ENCODE results near the gene CCDC175. TPM values are rescaled to one million over a fixed set of nuclear protein-coding genes. Genes with fewer than 3 reads are reported as not detected.

CCDC175 gene
- total and polyA plus RNA-seq, 8 donors = not detected

DNA sequence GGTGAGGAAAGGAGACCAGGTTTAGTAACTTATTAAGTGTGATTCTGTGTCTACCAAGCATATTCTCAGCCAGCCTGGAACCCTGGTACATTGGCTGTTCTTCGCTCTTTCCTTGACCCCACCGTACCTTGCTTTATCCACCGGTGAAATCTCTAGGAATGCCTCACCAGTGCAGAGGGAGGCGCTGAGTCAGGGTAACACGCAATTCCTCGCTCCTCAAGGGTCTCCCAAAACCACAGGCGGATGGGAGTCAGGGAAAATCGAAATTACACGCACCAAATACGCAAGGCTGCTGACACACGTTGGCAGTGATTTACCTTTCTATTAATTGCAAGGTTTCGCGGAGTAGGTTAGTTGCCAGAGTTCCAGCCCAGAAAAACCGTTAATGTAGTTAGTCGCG, 93.2 kb downstream of the CCDC175 start:
- Histone ChIP-seq H3K9me3 (no peaks in the 10 kb centered on the region), H3K27me3 (no peaks in the 10 kb centered on the region), H3K4me1 (peaks cover 42 to 70% (median 56%) of the 10 kb centered on the region in 4 donors), H3K4me3 (peak overlapping the region; percentile 75 to 88 (median 85)), H3K27ac (peak overlapping the region; percentile 91 to 96 (median 94)), H3K36me3 (peaks cover 0 to 17% (median 7%) of the 10 kb centered on the region in 4 donors)
- intact Hi-C loops (cut with DNase I; ENCODE audit: low total_unique reads) = no loop called here
- DNase-seq = no peak
- TF ChIP-seq POLR2AphosphoS5 (IDR thresholded peaks at IDR 0.05) (no peak), POLR2A (IDR thresholded peaks at IDR 0.05) (no peak), EP300 (IDR thresholded peaks at IDR 0.05) (no peak)
- TF ChIP-seq, protein P1, sequence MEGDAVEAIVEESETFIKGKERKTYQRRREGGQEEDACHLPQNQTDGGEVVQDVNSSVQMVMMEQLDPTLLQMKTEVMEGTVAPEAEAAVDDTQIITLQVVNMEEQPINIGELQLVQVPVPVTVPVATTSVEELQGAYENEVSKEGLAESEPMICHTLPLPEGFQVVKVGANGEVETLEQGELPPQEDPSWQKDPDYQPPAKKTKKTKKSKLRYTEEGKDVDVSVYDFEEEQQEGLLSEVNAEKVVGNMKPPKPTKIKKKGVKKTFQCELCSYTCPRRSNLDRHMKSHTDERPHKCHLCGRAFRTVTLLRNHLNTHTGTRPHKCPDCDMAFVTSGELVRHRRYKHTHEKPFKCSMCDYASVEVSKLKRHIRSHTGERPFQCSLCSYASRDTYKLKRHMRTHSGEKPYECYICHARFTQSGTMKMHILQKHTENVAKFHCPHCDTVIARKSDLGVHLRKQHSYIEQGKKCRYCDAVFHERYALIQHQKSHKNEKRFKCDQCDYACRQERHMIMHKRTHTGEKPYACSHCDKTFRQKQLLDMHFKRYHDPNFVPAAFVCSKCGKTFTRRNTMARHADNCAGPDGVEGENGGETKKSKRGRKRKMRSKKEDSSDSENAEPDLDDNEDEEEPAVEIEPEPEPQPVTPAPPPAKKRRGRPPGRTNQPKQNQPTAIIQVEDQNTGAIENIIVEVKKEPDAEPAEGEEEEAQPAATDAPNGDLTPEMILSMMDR (IDR thresholded peaks at IDR 0.05) = no peak
- WGBS, 5 donors = 1 to 4% (median 2%) methylated on average over 13 to 16 of the region's 16 CpGs

DNA sequence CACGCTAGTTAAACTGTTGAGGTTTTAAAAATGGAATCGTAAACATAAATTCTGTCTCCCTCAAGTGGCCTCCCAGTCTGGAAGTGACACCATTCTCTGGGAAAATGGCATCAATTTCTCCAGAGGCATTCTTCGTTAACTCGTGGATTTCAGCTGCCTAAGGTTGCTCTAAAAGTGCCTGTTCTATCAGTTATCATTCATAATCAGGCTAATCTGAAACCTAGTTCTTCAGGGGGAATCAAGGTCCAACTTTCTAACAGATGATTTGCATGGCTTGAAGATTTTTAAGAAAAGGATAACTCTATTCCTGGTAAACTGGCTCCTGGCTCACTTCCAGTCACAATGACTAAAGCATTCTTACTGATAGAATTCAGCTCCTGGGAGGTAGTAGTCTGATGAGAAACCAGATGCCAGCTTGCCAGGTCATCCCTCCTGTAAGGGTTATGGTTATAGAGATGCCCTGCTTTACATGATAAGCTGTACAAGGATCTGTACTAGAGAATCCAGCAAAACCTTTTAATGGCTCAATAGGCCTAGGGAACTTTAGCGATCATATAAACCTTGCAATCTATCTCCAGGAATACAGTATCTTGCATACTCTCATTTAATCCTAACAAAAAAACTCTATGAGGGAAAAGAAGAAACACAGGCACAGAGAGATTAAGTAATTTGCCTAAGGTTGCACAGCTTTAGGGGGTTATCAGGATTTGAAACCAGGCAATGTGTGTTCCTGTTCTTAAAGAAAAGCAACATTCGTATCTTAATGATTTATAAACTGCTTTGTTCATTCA, 93.9 kb downstream of the CCDC175 start:
- Histone ChIP-seq H3K9me3 (no peaks in the 10 kb centered on the region), H3K27me3 (no peaks in the 10 kb centered on the region), H3K4me1 (peaks cover 42 to 67% (median 55%) of the 10 kb centered on the region in 4 donors), H3K4me3 (peak overlapping the region; percentile 75 to 88 (median 85)), H3K36me3 (peaks cover 0 to 15% (median 10%) of the 10 kb centered on the region in 4 donors), H3K27ac (peak overlapping the region; percentile 21 to 95 (median 93))
- TF ChIP-seq, protein P1 (IDR thresholded peaks at IDR 0.05) = no peak
- TF ChIP-seq POLR2AphosphoS5 (IDR thresholded peaks at IDR 0.05) (no peak), POLR2A (IDR thresholded peaks at IDR 0.05) (no peak), EP300 (IDR thresholded peaks at IDR 0.05) (no peak)
- WGBS, 5 donors = 37 to 64% (median 58%) methylated on average over 6 of the region's 6 CpGs
- DNase-seq = peak in 1 of 2 donors; percentile 44
- intact Hi-C loops (cut with DNase I; ENCODE audit: low total_unique reads) = no loop called here

DNA sequence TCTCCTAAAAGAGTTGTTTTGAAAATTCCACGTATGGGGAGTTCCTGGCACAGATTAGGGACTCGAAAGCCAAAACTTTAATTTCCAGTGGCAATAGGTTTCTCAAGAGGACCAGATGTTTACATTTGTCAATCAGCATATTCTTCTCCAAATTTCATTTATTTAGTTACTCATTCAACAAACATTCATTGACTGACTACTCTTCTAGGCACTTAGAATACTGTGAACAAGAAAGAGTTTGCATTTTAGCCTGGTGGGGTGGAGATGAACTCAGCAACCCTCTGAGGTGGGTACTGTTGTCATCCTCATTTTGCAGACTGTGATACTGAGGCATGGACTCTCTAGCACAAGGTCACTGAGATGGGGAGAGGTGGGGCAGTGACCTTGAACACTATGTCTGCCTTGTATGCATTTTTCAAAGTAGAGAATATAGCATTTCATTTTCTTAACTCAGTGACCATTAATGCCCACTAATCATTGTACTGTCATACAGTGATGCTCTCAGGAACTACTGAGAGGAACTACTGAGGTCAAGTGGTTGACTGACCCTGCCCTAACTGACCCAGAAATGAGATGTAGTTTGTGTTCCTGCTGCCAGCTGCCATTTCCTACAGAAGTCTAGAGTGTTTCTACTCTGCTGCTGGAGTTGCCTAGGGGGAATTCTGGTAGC, 94.6 kb downstream of the CCDC175 start:
- TF ChIP-seq EP300 (IDR thresholded peaks at IDR 0.05) (no peak), POLR2A (IDR thresholded peaks at IDR 0.05) (no peak), POLR2AphosphoS5 (IDR thresholded peaks at IDR 0.05) (peak in 1 of 3 donors; percentile 15)
- TF ChIP-seq, protein P1 (IDR thresholded peaks at IDR 0.05) = no peak
- H3K9me3 ChIP-seq = no peaks in the 10 kb centered on the region
- DNase-seq = peak in 1 of 2 donors; percentile 23
- peaks cover 0 to 15% (median 9%) of the 10 kb centered on the region in 4 donors for H3K36me3 ChIP-seq
- peaks cover 41 to 62% (median 51%) of the 10 kb centered on the region in 4 donors for H3K4me1 ChIP-seq
- WGBS, 5 donors = 37 to 57% (median 42%) methylated on average over 2 of the region's 2 CpGs
- peak overlapping the region; percentile 75 to 88 (median 85) for H3K4me3 ChIP-seq
- H3K27me3 ChIP-seq = no peaks in the 10 kb centered on the region
- intact Hi-C loops (cut with DNase I; ENCODE audit: low total_unique reads) = no loop called here
- H3K27ac ChIP-seq = peak overlapping the region; percentile 21 to 95 (median 93)

DNA sequence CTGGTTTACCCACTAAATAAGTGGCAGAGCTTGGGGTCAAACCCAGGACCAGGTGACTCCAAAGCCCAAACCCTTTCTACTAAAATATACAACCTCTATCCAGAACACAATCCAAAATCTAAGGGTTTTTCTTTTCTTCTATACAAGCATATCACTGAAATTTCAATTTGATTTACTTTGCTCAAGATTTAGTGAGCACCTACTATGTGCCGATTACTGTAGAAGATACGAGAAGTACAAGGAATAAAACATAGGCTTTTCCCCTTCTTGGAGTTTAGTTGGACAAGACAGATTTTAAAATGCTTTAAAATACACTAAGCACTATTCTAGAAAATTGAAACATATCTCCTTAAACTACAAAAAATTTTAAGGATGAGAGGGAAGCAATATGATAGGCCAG, 95.2 kb downstream of the CCDC175 start:
- DNase-seq = no peak
- peaks cover 0 to 21% (median 9%) of the 10 kb centered on the region in 4 donors for H3K36me3 ChIP-seq
- H3K9me3 ChIP-seq = no peaks in the 10 kb centered on the region
- no peak for TF ChIP-seq POLR2AphosphoS5 (IDR thresholded peaks at IDR 0.05)
- TF ChIP-seq, protein P1 (IDR thresholded peaks at IDR 0.05) = no peak
- TF ChIP-seq POLR2A (IDR thresholded peaks at IDR 0.05) = no peak
- TF ChIP-seq EP300 (IDR thresholded peaks at IDR 0.05) = no peak
- no peaks in the 10 kb centered on the region for H3K27me3 ChIP-seq
- peak overlapping the region in 3 of 5 donors; percentile 55 to 94 (median 93) for H3K27ac ChIP-seq
- WGBS, 5 donors = 94 to 98% (median 97%) methylated on average over 2 of the region's 2 CpGs
- intact Hi-C loops (cut with DNase I; ENCODE audit: low total_unique reads) = no loop called here
- H3K4me1 ChIP-seq = peaks cover 35 to 61% (median 47%) of the 10 kb centered on the region in 4 donors
- no peak overlapping the region for H3K4me3 ChIP-seq
